GM21737 (cell line): Measurements from ENCODE around the gene IQGAP2.

Experiments
- ATAC-seq: cut with Tn5 transposase; IDR thresholded peaks from one replicate; pipeline ENCODE4 v1.9.1; 2021; ENCODE audit warnings: mild to moderate bottlenecking, moderate library complexity; ENCODE audit not compliant: unreplicated experiment

IQGAP2 gene

GRCh38 chr5:76472335-76473008 lies 69.4 kb downstream of the IQGAP2 start:
- ATAC-seq = no peak

GRCh38 chr5:76473009-76473336 lies 69.9 kb downstream of the IQGAP2 start:
- ATAC-seq = no peak

GRCh38 chr5:76473661-76474060 lies 70.6 kb downstream of the IQGAP2 start:
- ATAC-seq = peak; percentile 64

GRCh38 chr5:76474377-76474776 lies 71.3 kb downstream of the IQGAP2 start:
- no peak for ATAC-seq

GRCh38 chr5:76475385-76475784 lies 72.3 kb downstream of the IQGAP2 start:
- ATAC-seq = no peak

- no peak for ATAC-seq
These were observed 72.9 kb downstream of the IQGAP2 start for GRCh38 chr5:76475936-76476335.

- ATAC-seq = no peak
These were observed 73.5 kb downstream of the IQGAP2 start for GRCh38 chr5:76476474-76477038.

- no peak for ATAC-seq
These were observed 74.0 kb downstream of the IQGAP2 start for GRCh38 chr5:76477061-76477460.

- no peak for ATAC-seq
These were observed 74.5 kb downstream of the IQGAP2 start for GRCh38 chr5:76477571-76477970.

GRCh38 chr5:76479281-76479680 lies 76.2 kb downstream of the IQGAP2 start:
- ATAC-seq = no peak

- ATAC-seq = no peak
These were observed 77.0 kb downstream of the IQGAP2 start for GRCh38 chr5:76479973-76480667.

GRCh38 chr5:76482984-76483383 lies 79.9 kb downstream of the IQGAP2 start:
- no peak for ATAC-seq

- ATAC-seq = no peak
These were observed 80.3 kb downstream of the IQGAP2 start for GRCh38 chr5:76483433-76483832.

- no peak for ATAC-seq
These were observed 80.8 kb downstream of the IQGAP2 start for GRCh38 chr5:76483881-76484280.

- ATAC-seq = no peak
These were observed 82.4 kb downstream of the IQGAP2 start for GRCh38 chr5:76485511-76485910.

GRCh38 chr5:76487386-76487785 lies 84.3 kb downstream of the IQGAP2 start:
- ATAC-seq = no peak

- no peak for ATAC-seq
These were observed 84.7 kb downstream of the IQGAP2 start for GRCh38 chr5:76487821-76488220.

- ATAC-seq = no peak
These were observed 85.9 kb downstream of the IQGAP2 start for GRCh38 chr5:76488969-76489368.

GRCh38 chr5:76489877-76490688 lies 87.0 kb downstream of the IQGAP2 start:
- no peak for ATAC-seq

GRCh38 chr5:76490960-76491359 lies 87.9 kb downstream of the IQGAP2 start:
- ATAC-seq = no peak

GRCh38 chr5:76492819-76493189 lies 89.7 kb downstream of the IQGAP2 start:
- ATAC-seq = no peak
